ENCODE measurements around the gene ERMARD.

Gene ERMARD

GRCh38 chr6:169827290-169827717 lies 75.9 kb downstream of the ERMARD start:
- DNase-seq = no peak

DNA sequence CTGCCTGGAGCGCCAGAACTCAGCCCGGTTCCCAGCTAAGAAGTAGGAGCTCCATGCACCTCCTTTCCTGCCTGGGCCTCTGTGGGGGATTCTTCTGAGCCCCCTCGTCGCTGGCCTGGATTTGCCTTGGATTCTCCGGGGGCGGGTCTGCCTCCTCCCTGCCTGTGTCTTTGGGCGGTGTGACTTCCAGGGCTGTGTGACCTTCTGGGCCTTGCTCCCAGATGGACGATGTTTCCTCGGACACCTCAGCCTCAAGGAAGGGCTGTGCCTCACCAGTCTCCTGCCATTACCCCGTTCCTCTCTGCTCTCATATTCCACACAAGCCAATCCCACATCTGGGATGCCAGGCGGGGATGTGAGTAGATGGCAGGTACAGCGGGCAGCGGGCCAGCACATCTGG lies 76.8 kb downstream of the ERMARD start:
- no peak for DNase-seq

GRCh38 chr6:169829786-169830185 lies 78.4 kb downstream of the ERMARD start:
- DNase-seq = no peak

DNA sequence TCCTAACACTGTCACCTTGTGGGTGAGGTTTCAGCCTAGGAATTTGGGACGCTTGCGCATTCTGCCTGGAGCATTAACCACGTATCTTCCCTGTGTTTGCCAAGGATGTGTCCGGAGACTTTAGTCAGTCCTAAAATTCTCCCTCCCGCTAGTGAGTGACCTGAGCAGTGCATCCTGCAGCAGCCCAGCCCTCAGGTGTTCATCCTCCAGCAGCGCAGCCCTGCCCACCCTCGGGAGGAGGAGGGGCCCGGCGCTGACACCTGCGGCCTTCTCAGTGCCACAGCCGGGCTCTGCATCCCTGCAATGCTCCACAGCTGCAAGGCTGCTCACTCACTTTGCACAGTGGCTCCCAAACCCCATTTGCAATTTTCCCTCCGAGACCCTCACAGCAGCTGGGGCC lies 79.5 kb downstream of the ERMARD start:
- no peak for DNase-seq

Measured in CD4-positive, alpha-beta T cell treated with Interferon alpha-2 for 1 hour (primary cell).